GM23248 (cell line): ENCODE data around the gene RASA2.
"Not testable (repeated sequence)": the region's sequence is repeated elsewhere in the genome, so short reads cannot be mapped to it uniquely, and the experiment has no call there.

ENCODE experiments used
- EZH2 ChIP-seq: fragments of 200-600 bp; sonication (generic); IDR thresholded peaks from 2 replicates; pipeline ENCODE4 v1.6.1; 2018; ENCODE audit warnings: antibody characterized with exemption, mild to moderate bottlenecking; ENCODE audit not compliant: insufficient read depth, poor library complexity, severe bottlenecking
- EZH2phosphoT487 ChIP-seq: fragments of 200-600 bp; sonication (generic); IDR thresholded peaks from 2 replicates; pipeline ENCODE4 v1.6.1; 2018; ENCODE audit warnings: antibody characterized with exemption, moderate library complexity, mild to moderate bottlenecking, low read depth; ENCODE audit not compliant: insufficient read depth

DNA sequence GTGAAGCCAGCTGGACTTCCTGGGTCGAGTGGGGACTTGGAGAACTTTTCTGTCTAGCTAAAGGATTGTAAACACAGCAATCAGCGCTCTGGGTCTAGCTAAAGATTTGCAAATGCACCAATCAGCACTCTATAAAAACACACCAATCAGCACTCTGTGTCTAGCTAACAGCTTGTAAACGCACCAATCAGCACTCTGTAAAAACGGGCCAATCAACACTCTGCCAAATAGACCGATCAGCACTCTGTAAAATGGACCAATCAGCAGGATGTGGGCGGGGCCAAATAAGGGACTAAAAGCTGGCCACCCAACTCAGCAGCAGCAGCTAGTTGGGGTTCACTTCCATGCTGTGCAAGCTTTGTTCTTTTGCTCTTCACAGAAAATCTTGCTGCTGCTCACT is 141.5 kb downstream of the RASA2 start:
- TF ChIP-seq EZH2, EZH2phosphoT487: not testable (repeated sequence)
